Measurements from ENCODE around the gene RECQL5.
"Not testable (repeated sequence)": the region's sequence is repeated elsewhere in the genome, so short reads cannot be mapped to it uniquely, and the experiment has no call there.

RECQL5 gene

GRCh38 chr17:75590314-75590761, 76.6 kb downstream of the RECQL5 start:
- DNase-seq, result no peak

GRCh38 chr17:75589919-75590303, 77.0 kb downstream of the RECQL5 start:
- DNase-seq, result no peak

- peak; percentile 81 for DNase-seq
These were observed 77.7 kb downstream of the RECQL5 start for GRCh38 chr17:75589012-75589918.

GRCh38 chr17:75588596-75589011, 78.3 kb downstream of the RECQL5 start:
- DNase-seq, result no peak

- no peak for DNase-seq
These were observed 79.0 kb downstream of the RECQL5 start, which contains the start of gene MYO15B for GRCh38 chr17:75587675-75588595. Gene MYO15B (plus strand): TSS chr17:75587800. CDS start chr17:75588058, 258 bp downstream.

- no peak for DNase-seq
These were observed 82.1 kb downstream of the RECQL5 start for GRCh38 chr17:75584849-75585175.

GRCh38 chr17:75583197-75583596, 83.8 kb downstream of the RECQL5 start:
- not testable (repeated sequence) for DNase-seq

GRCh38 chr17:75581121-75581725, 85.7 kb downstream of the RECQL5 start:
- DNase-seq, result not testable (repeated sequence)
